ENCODE measurements around the gene BORCS8.

GRCh38 chr19:19192078-19192882 is at the start of gene BORCS8, which contains the start of gene RFXANK:
- TF ChIP-seq CTCF (IDR thresholded peaks at IDR 0.05), result peak in 1 of 6 experiments; percentile 7
- peak; percentile 30 to 41 for TF ChIP-seq POLR2A (IDR thresholded peaks at IDR 0.05)

Data from thyroid gland (tissue), 4 donors.